IMR-90 (cell line): ENCODE results near the gene P2RX5. TPM values are rescaled to one million over a fixed set of nuclear protein-coding genes. Genes with fewer than 3 reads are reported as not detected.

Source experiments
- ATAC-seq: fragments of 200-7000 bp; cut with Tn5 transposase; 2 replicates; pipeline ENCODE4 v1.9.1; 2020; ENCODE audit warnings: low read depth, mild to moderate bottlenecking, moderate library complexity
- BruUV-seq: library from RNA; stranded (reverse); fragments of 400-500 nt; replicated peaks from 2 replicates; lab custom pipeline; 2021; lab: Mats Ljungman, UMichigan
- CTCF ChIA-PET: fragments of 300-600 bp; formaldehyde crosslinking; extraction: SDS; loops from one replicate; lab custom pipeline; 2021; ENCODE audit warnings: antibody characterized with exemption; lab: Yijun Ruan, JAX
- POLR2A ChIA-PET: fragments of 300-600 bp; sonication (Branson Sonifier 250); formaldehyde crosslinking; loops from one replicate; lab custom pipeline; 2022; ENCODE audit warnings: antibody characterized with exemption; ENCODE audit not compliant: unreplicated experiment; lab: Charles Lee
- DNase-seq: peaks from one replicate; pipeline ENCODE4 v3.0.0; 2013
- H2AFZ ChIP-seq: replicated peaks from 2 replicates; pipeline ENCODE3; 2013; ENCODE audit warnings: low read length, mild to moderate bottlenecking; ENCODE audit not compliant: poor library complexity
- H2AK5ac ChIP-seq: 2 replicates; pipeline ENCODE4 v1.6.1; 2013; ENCODE audit warnings: low read depth, low read length, inconsistent platforms
- H2AK9ac ChIP-seq: replicated peaks from 2 replicates; pipeline ENCODE3; 2013; ENCODE audit warnings: mild to moderate bottlenecking, low read depth, low read length, moderate library complexity; ENCODE audit not compliant: poor library complexity
- H2BK120ac ChIP-seq: 2 replicates; pipeline ENCODE4 v1.6.1; 2013; ENCODE audit warnings: low read depth, low read length, inconsistent platforms
- H2BK15ac ChIP-seq: 3 replicates; pipeline ENCODE4 v1.6.1; 2013; ENCODE audit warnings: low read depth, low read length, inconsistent platforms
- H2BK20ac ChIP-seq: 2 replicates; pipeline ENCODE4 v1.6.1; 2013; ENCODE audit warnings: low read depth, mild to moderate bottlenecking, inconsistent platforms, low read length, moderate library complexity
- H2BK5ac ChIP-seq: 2 replicates; pipeline ENCODE4 v1.6.1; 2013; ENCODE audit warnings: mild to moderate bottlenecking, low read depth, low read length, inconsistent platforms; ENCODE audit not compliant: poor library complexity, severe bottlenecking
- H3K14ac ChIP-seq: replicated peaks from 2 replicates; pipeline ENCODE4 v1.6.1; 2013; ENCODE audit warnings: low read depth, low read length, inconsistent platforms
- H3K18ac ChIP-seq: 2 replicates; pipeline ENCODE4 v1.6.1; 2013; ENCODE audit warnings: low read depth, low read length, control low read depth
- H3K23ac ChIP-seq: 2 replicates; pipeline ENCODE4 v1.6.1; 2013; ENCODE audit warnings: low read depth, low read length, inconsistent platforms
- H3K27ac ChIP-seq: 2 replicates; pipeline ENCODE4 v1.5.1; 2013; ENCODE audit warnings: mild to moderate bottlenecking, control low read depth, low read length; ENCODE audit not compliant: insufficient read depth
- H3K27me3 ChIP-seq: 2 replicates; pipeline ENCODE4 v1.6.1; 2013; ENCODE audit warnings: low read length; ENCODE audit not compliant: control insufficient read depth, insufficient read depth
- H3K36me3 ChIP-seq: 2 replicates; pipeline ENCODE4 v1.6.1; 2013; ENCODE audit warnings: low read length, mixed read lengths; ENCODE audit not compliant: control insufficient read depth, insufficient read depth
- H3K4ac ChIP-seq: 2 replicates; pipeline ENCODE4 v1.6.1; 2013; ENCODE audit warnings: low read depth, low read length, inconsistent platforms
- H3K4me1 ChIP-seq: 2 replicates; pipeline ENCODE4 v1.6.1; 2013; ENCODE audit warnings: low read length, mixed read lengths; ENCODE audit not compliant: control insufficient read depth, insufficient read depth
- H3K4me2 ChIP-seq: 2 replicates; pipeline ENCODE4 v1.6.1; 2013; ENCODE audit warnings: low read depth, mild to moderate bottlenecking, control low read depth, low read length, moderate library complexity
- H3K4me3 ChIP-seq: 2 replicates; pipeline ENCODE4 v1.5.1; 2013; ENCODE audit warnings: low read depth, mild to moderate bottlenecking, control low read depth, low read length, moderate library complexity; ENCODE audit not compliant: insufficient read depth
- H3K56ac ChIP-seq: 2 replicates; pipeline ENCODE4 v1.6.1; 2013; ENCODE audit warnings: low read length, inconsistent platforms; ENCODE audit not compliant: insufficient read depth; ENCODE audit errors: extremely low read depth
- H3K79me1 ChIP-seq, 2 experiments: 2 replicates each; pipeline ENCODE4 v1.6.1; 2013; ENCODE audit warnings: low read length in 2 of 2, inconsistent platforms in 1 of 2, low read depth in 1 of 2
- H3K9ac ChIP-seq: 2 replicates; pipeline ENCODE4 v1.6.1; 2013; ENCODE audit warnings: low read depth, low read length, control low read depth
- H3K9me1 ChIP-seq: 2 replicates; pipeline ENCODE4 v1.6.1; 2013; ENCODE audit warnings: low read length, inconsistent platforms; ENCODE audit not compliant: insufficient read depth
- H3K9me3 ChIP-seq: 2 replicates; pipeline ENCODE4 v1.6.1; 2013; ENCODE audit warnings: low read length; ENCODE audit not compliant: control insufficient read depth, insufficient read depth
- H4K20me1 ChIP-seq: 2 replicates; pipeline ENCODE4 v1.6.1; 2013; ENCODE audit warnings: low read length, inconsistent platforms; ENCODE audit not compliant: insufficient read depth
- H4K5ac ChIP-seq: 2 replicates; pipeline ENCODE4 v1.6.1; 2013; ENCODE audit warnings: mild to moderate bottlenecking, low read depth, low read length, control low read depth
- H4K8ac ChIP-seq, 2 experiments: 2 replicates each; pipeline ENCODE4 v1.6.1; 2013; ENCODE audit warnings: low read depth in 2 of 2, low read length in 2 of 2, control low read depth in 1 of 2, inconsistent platforms in 1 of 2
- H4K91ac ChIP-seq: 2 replicates; pipeline ENCODE4 v1.6.1; 2013; ENCODE audit warnings: low read depth, low read length, inconsistent platforms; ENCODE audit not compliant: insufficient read depth
- BHLHE40 ChIP-seq: fragments of 150-350 bp; IDR thresholded peaks from 2 replicates; pipeline ENCODE4 v1.6.1; 2016; ENCODE audit warnings: mild to moderate bottlenecking, low read depth, low read length
- CEBPB ChIP-seq: IDR thresholded peaks from 2 replicates; pipeline ENCODE4 v1.6.1; 2012; ENCODE audit warnings: low read depth, low read length, improper control_type of control experiment
- CHD1 ChIP-seq: IDR thresholded peaks from 2 replicates; pipeline ENCODE4 v1.6.1; 2012; ENCODE audit warnings: low read depth, low read length, improper control_type of control experiment
- ELK1 ChIP-seq: fragments of 150-350 bp; IDR thresholded peaks from 2 replicates; pipeline ENCODE4 v1.6.1; 2016; ENCODE audit warnings: low read depth, mild to moderate bottlenecking, low read length, moderate library complexity, borderline replicate concordance
- FOS ChIP-seq: fragments of 150-350 bp; IDR thresholded peaks from 2 replicates; pipeline ENCODE4 v1.6.1; 2016; ENCODE audit warnings: low read depth, low read length
- MAFK ChIP-seq: IDR thresholded peaks from 2 replicates; pipeline ENCODE4 v1.6.1; 2012; ENCODE audit warnings: low read depth, low read length, improper control_type of control experiment
- MAZ ChIP-seq: IDR thresholded peaks from 2 replicates; pipeline ENCODE4 v1.6.1; 2012; ENCODE audit warnings: low read depth, mild to moderate bottlenecking, low read length, improper control_type of control experiment, moderate library complexity, borderline replicate concordance
- MXI1 ChIP-seq: IDR thresholded peaks from 2 replicates; pipeline ENCODE4 v1.6.1; 2012; ENCODE audit warnings: low read depth, mild to moderate bottlenecking, low read length, moderate library complexity, borderline replicate concordance
- NFE2L2 ChIP-seq: fragments of 150-350 bp; IDR thresholded peaks from 2 replicates; pipeline ENCODE4 v1.6.1; 2016; ENCODE audit warnings: low read depth, mild to moderate bottlenecking, low read length
- POLR2A ChIP-seq: IDR thresholded peaks from 2 replicates; pipeline ENCODE4 v1.6.1; 2012; ENCODE audit warnings: mild to moderate bottlenecking, low read depth, low read length
- RAD21 ChIP-seq: IDR thresholded peaks from 2 replicates; pipeline ENCODE4 v1.6.1; 2012; ENCODE audit warnings: low read length, improper control_type of control experiment
- RCOR1 ChIP-seq: IDR thresholded peaks from 2 replicates; pipeline ENCODE4 v1.6.1; 2012; ENCODE audit warnings: mild to moderate bottlenecking, low read length, improper control_type of control experiment; ENCODE audit not compliant: insufficient replicate concordance
- RFX5 ChIP-seq: IDR thresholded peaks from 2 replicates; pipeline ENCODE4 v1.8.0; 2012; ENCODE audit warnings: low read depth, mild to moderate bottlenecking, low read length, moderate library complexity
- SMC3 ChIP-seq: fragments of 150-350 bp; IDR thresholded peaks from 2 replicates; pipeline ENCODE4 v1.6.1; 2016; ENCODE audit warnings: low read depth, mild to moderate bottlenecking, antibody characterized with exemption, low read length, moderate library complexity
- WGBS, 2 experiments: methylation state at CpG; one replicate each; pipeline versions ENCODE4 v1.1.5 to v1.1.7; 2013; ENCODE audit warnings: missing lambda C conversion rate in 2 of 2; ENCODE audit not compliant: insufficient read length in 1 of 2; ENCODE audit errors: extremely low coverage in 2 of 2; 5-methylcytosine and 5-hydroxymethylcytosine counted together
- dilution Hi-C: fragments of 300-500 bp; cut with HindIII; formaldehyde crosslinking; loops from one replicate; pipeline ENCODE4 v1.14.3; 2018; ENCODE audit warnings: low sequenced_read_pairs; ENCODE audit not compliant: unreplicated experiment
- in situ Hi-C: fragments of 300-500 bp; cut with MboI; formaldehyde crosslinking; loops from 3 replicates; pipeline ENCODE4 v1.14.3; 2019; ENCODE audit warnings: low sequenced_read_pairs, inconsistent platforms, mixed read lengths
- intact Hi-C: fragments of 100-400 bp; cut with micrococcal nuclease; formaldehyde crosslinking; loops from 2 replicates; pipeline ENCODE4 v1.10.0; 2022
- polyA plus RNA-seq, 3 experiments: library from polyadenylated mRNA; depleted of rRNA; stranded (reverse); fragments of >200 nt; gene quantifications; 2 replicates each; pipeline ENCODE4 v1.2.3, GENCODE V29; 2012; ENCODE audit warnings: low replicate concordance in 1 of 3
- total RNA-seq: library from RNA; depleted of rRNA; stranded (reverse); fragments of >200 nt; gene quantifications from 2 replicates; pipeline ENCODE4 v1.2.3, GENCODE V29; 2012
- TF ChIP-seq, protein P1 (sequence below): fragments of 150-350 bp; IDR thresholded peaks from 2 replicates; pipeline ENCODE4 v1.6.1; 2017; ENCODE audit warnings: mild to moderate bottlenecking, antibody characterized with exemption, low read length, low read depth

The P2RX5 gene
- total and polyA plus RNA-seq, 2 of the 4 experiments (the other 2 are of a cell fraction) = 1.8 to 3.7 TPM

DNA sequence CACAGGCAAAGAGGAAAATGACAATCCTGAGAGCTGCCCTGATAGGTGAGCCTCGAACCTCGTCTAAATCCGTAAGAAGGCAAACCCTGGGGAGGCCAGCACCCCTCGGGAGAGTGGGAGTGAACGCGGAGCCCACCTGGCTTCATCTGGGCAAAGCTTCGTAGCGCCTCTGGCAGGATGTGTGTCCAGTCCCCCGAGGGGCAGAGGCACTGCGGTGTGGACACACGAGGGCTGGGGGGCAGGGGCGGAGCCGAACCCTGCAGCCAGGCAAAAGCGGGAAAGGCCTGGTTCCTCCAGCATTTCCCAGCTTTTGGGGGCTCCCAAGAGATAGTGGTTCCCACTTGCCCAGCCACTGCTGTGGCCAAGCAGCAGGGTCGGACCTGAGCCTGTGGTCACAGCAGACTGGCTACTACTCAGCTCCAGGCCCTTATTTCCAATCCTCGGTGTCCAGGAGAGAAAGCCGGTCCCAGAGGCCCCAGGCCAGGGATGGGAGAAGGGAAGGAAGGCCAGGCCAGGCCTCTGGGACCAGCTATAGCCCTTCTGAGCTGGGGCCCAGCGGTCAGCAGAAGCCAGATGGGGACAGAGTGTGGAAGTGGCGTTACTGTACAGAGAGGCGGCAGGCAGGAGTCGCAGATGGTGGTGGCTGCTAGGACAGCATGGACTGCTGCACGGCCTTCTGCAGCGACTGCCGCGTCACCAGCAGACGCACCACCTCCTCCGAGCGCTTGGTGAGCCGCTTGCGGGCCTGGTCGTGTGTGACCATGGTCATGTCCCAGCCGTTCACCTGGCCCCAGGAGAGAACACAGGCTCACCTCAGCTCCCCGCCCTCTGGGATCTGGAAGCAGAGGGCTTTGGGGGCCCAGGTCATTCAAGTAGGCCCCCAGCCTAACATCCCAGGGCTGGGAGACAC is 32.6 kb downstream of the P2RX5 start:
- Histone ChIP-seq H3K9ac (no peak overlapping the region), H3K14ac (no peak overlapping the region), H2AFZ (no peak overlapping the region), H3K36me3 (peaks cover 45% of the 10 kb centered on the region), H2AK9ac (no peak overlapping the region), H3K56ac (no peak overlapping the region), H3K9me1 (peaks cover 21% of the 10 kb centered on the region), H2BK15ac (no peak overlapping the region), H3K4me2 (no peak overlapping the region), H3K18ac (no peak overlapping the region), H3K4me1 (peaks cover 19% of the 10 kb centered on the region), H3K23ac (no peak overlapping the region), H3K27me3 (no peaks in the 10 kb centered on the region), H3K27ac (no peak overlapping the region), H3K4ac (no peak overlapping the region), H2BK120ac (no peak overlapping the region), H4K91ac (no peak overlapping the region), H3K79me1 (peaks cover 0 to 54% of the 10 kb centered on the region in 2 experiments; a peak in 3 of 4 replicates), H3K4me3 (no peak overlapping the region), H2BK5ac (no peak overlapping the region), H4K5ac (no peak overlapping the region), H3K9me3 (no peaks in the 10 kb centered on the region), H4K20me1 (peaks cover 60% of the 10 kb centered on the region), H4K8ac (no peak overlapping the region), H2AK5ac (no peak overlapping the region), H2BK20ac (no peak overlapping the region)
- POLR2A ChIA-PET = no interaction called here
- ATAC-seq (no peak), DNase-seq (no peak)
- CTCF ChIA-PET = no interaction called here
- 91% methylated on average over 11 of the region's 33 CpGs; no CpG with 5 or more reads in 1 of the 2 experiments for WGBS, 2 experiments
- intact Hi-C loops (no loop called here), dilution Hi-C loops (no loop called here), in situ Hi-C loops (no loop called here)
- BruUV-seq = no TSS peak
- TF ChIP-seq RFX5 (no peak), CHD1 (no peak), RAD21 (no peak), MAZ (no peak), RCOR1 (no peak), ELK1 (no peak), MAFK (no peak), BHLHE40 (no peak), SMC3 (no peak), NFE2L2 (no peak), FOS (no peak), MXI1 (no peak), POLR2A (no peak), CEBPB (no peak)
- TF ChIP-seq, protein P1, sequence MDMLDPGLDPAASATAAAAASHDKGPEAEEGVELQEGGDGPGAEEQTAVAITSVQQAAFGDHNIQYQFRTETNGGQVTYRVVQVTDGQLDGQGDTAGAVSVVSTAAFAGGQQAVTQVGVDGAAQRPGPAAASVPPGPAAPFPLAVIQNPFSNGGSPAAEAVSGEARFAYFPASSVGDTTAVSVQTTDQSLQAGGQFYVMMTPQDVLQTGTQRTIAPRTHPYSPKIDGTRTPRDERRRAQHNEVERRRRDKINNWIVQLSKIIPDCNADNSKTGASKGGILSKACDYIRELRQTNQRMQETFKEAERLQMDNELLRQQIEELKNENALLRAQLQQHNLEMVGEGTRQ = no peak
